HL-60 (cell line): Measurements from ENCODE around the gene BARD1.

Experiments
- DNase-seq, 2 experiments: peaks; one replicate each; pipeline ENCODE4 v3.0.0-alpha.2; 2010 to 2020; ENCODE audit warnings: low read depth in 1 of 2, low spot score in 1 of 2
- H3K27ac ChIP-seq: fragments of 250-450 bp; sonication (Bioruptor Pico); replicated peaks from 2 replicates; pipeline ENCODE4 v1.5.1; 2020; ENCODE audit warnings: mild to moderate bottlenecking, moderate library complexity
- H3K27me3 ChIP-seq: fragments of 250-450 bp; sonication (Bioruptor Pico); 2 replicates; pipeline ENCODE4 v1.5.1; 2021; ENCODE audit warnings: mild to moderate bottlenecking, moderate library complexity; ENCODE audit not compliant: insufficient read depth, poor library complexity, severe bottlenecking
- H3K4me3 ChIP-seq: replicated peaks from 2 replicates; pipeline ENCODE4 v1.5.1; 2011; ENCODE audit warnings: mild to moderate bottlenecking, control low read depth, low read length; ENCODE audit not compliant: insufficient read depth
- GABPA ChIP-seq: IDR thresholded peaks from 2 replicates; pipeline ENCODE4 v1.6.1; 2012; ENCODE audit warnings: low read depth
- POLR2AphosphoS5 ChIP-seq: IDR thresholded peaks from 2 replicates; pipeline ENCODE4 v1.6.1; 2012; ENCODE audit warnings: low read depth
- SPI1 ChIP-seq: IDR thresholded peaks from 2 replicates; pipeline ENCODE4 v1.6.1; 2012; ENCODE audit warnings: low read depth, mild to moderate bottlenecking, borderline replicate concordance
- TF ChIP-seq, protein P1 (sequence below): IDR thresholded peaks from one replicate; pipeline ENCODE4 v1.5.1; 2011; ENCODE audit warnings: low read length, control low read depth, inconsistent platforms; ENCODE audit not compliant: insufficient read depth
- TF ChIP-seq, protein P2 (sequence below): IDR thresholded peaks from 2 replicates; pipeline ENCODE4 v1.6.1; 2012; ENCODE audit warnings: low read depth; ENCODE audit not compliant: insufficient replicate concordance

BARD1 gene

DNA sequence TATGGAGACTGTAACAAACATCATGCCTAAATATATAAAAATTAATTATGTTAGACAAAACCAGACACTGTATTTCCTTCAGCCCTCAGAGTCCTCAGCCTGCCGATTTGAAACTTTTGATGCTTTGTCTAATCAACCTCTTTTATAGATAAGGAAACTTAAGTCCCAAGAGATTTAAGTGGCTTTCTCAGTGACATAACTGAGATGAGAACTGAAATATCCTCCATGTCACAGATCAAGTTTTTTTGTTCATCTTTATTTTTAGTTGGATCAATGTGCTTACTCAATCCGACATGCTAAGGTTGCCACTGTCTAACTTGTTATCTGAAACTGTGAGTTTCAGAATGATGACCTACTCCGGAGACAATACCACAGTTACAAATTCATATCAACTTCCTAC, 72.3 kb downstream of the BARD1 start:
- H3K27me3 ChIP-seq, result no peaks in the 10 kb centered on the region
- no peak overlapping the region for H3K27ac ChIP-seq
- no peak overlapping the region for H3K4me3 ChIP-seq
- DNase-seq, result no peak
- TF ChIP-seq, protein P1, sequence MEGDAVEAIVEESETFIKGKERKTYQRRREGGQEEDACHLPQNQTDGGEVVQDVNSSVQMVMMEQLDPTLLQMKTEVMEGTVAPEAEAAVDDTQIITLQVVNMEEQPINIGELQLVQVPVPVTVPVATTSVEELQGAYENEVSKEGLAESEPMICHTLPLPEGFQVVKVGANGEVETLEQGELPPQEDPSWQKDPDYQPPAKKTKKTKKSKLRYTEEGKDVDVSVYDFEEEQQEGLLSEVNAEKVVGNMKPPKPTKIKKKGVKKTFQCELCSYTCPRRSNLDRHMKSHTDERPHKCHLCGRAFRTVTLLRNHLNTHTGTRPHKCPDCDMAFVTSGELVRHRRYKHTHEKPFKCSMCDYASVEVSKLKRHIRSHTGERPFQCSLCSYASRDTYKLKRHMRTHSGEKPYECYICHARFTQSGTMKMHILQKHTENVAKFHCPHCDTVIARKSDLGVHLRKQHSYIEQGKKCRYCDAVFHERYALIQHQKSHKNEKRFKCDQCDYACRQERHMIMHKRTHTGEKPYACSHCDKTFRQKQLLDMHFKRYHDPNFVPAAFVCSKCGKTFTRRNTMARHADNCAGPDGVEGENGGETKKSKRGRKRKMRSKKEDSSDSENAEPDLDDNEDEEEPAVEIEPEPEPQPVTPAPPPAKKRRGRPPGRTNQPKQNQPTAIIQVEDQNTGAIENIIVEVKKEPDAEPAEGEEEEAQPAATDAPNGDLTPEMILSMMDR, result no peak
- no peak for TF ChIP-seq GABPA
- TF ChIP-seq, protein P2, sequence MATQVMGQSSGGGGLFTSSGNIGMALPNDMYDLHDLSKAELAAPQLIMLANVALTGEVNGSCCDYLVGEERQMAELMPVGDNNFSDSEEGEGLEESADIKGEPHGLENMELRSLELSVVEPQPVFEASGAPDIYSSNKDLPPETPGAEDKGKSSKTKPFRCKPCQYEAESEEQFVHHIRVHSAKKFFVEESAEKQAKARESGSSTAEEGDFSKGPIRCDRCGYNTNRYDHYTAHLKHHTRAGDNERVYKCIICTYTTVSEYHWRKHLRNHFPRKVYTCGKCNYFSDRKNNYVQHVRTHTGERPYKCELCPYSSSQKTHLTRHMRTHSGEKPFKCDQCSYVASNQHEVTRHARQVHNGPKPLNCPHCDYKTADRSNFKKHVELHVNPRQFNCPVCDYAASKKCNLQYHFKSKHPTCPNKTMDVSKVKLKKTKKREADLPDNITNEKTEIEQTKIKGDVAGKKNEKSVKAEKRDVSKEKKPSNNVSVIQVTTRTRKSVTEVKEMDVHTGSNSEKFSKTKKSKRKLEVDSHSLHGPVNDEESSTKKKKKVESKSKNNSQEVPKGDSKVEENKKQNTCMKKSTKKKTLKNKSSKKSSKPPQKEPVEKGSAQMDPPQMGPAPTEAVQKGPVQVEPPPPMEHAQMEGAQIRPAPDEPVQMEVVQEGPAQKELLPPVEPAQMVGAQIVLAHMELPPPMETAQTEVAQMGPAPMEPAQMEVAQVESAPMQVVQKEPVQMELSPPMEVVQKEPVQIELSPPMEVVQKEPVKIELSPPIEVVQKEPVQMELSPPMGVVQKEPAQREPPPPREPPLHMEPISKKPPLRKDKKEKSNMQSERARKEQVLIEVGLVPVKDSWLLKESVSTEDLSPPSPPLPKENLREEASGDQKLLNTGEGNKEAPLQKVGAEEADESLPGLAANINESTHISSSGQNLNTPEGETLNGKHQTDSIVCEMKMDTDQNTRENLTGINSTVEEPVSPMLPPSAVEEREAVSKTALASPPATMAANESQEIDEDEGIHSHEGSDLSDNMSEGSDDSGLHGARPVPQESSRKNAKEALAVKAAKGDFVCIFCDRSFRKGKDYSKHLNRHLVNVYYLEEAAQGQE, result no peak
- no peak for TF ChIP-seq POLR2AphosphoS5
- no peak for TF ChIP-seq SPI1

- H3K27ac ChIP-seq, result no peak overlapping the region
- DNase-seq, result no peak
Measured at GRCh38 chr2:214730800-214731407, 78.6 kb downstream of the BARD1 start.

GRCh38 chr2:214730248-214730647, 79.2 kb downstream of the BARD1 start:
- TF ChIP-seq POLR2AphosphoS5 (no peak), SPI1 (no peak), GABPA (no peak)
- TF ChIP-seq, protein P2, result no peak
- TF ChIP-seq, protein P1, result no peak
- no peak overlapping the region for H3K4me3 ChIP-seq
- no peak overlapping the region for H3K27ac ChIP-seq
- no peak for DNase-seq
- no peaks in the 10 kb centered on the region for H3K27me3 ChIP-seq

More at GRCh38 chr2:214730800-214731407, 78.6 kb downstream of the BARD1 start:
- TF ChIP-seq, protein P1, result no peak
- no peak for TF ChIP-seq POLR2AphosphoS5
- no peak for TF ChIP-seq SPI1
- TF ChIP-seq, protein P2, result no peak
- no peak for TF ChIP-seq GABPA
- Histone ChIP-seq H3K4me3 (no peak overlapping the region), H3K27me3 (no peaks in the 10 kb centered on the region)
